Neural crest cell (in vitro differentiated cells): ENCODE measurements around the gene CAPZB. TPM values are rescaled to one million over a fixed set of nuclear protein-coding genes. Genes with fewer than 3 reads are reported as not detected.
A peak's percentile ranks its signal among the peaks of the same experiment; 100 is the strongest.

Source experiments
- DNase-seq: peaks from one replicate; pipeline ENCODE4 v3.0.0; 2021; ENCODE audit warnings: low read depth, mixed read lengths, low spot score
- H3K27ac Mint-ChIP-seq: one replicate; pipeline ENCODE4 v1.8.0; 2021; ENCODE audit warnings: mild to moderate bottlenecking, mixed read lengths; ENCODE audit not compliant: unreplicated experiment
- H3K27me3 Mint-ChIP-seq: 2 replicates; pipeline ENCODE4 v1.8.0; 2021; ENCODE audit warnings: low read depth, mild to moderate bottlenecking, mixed read lengths
- H3K36me3 Mint-ChIP-seq: 2 replicates; pipeline ENCODE4 v1.8.0; 2021; ENCODE audit warnings: low read depth, mild to moderate bottlenecking, mixed read lengths
- H3K4me1 Mint-ChIP-seq: 2 replicates; pipeline ENCODE4 v1.8.0; 2021; ENCODE audit warnings: mixed read lengths
- H3K4me3 Mint-ChIP-seq: one replicate; pipeline ENCODE4 v1.8.0; 2021; ENCODE audit warnings: mild to moderate bottlenecking, mixed read lengths
- H3K9me3 Mint-ChIP-seq: 2 replicates; pipeline ENCODE4 v1.8.0; 2021; ENCODE audit warnings: mixed read lengths
- CTCF ChIP-seq: fragments of 200-600 bp; sonication (generic); conservative IDR thresholded peaks from 2 replicates; pipeline ENCODE4 v1.5.0; 2021; ENCODE audit warnings: antibody characterized with exemption, mild to moderate bottlenecking
- total RNA-seq: library from RNA; stranded (reverse); gene quantifications from 2 replicates; pipeline ENCODE4 v1.2.1, GENCODE V29; 2021

CAPZB gene
- total RNA-seq, 1 donor from 2014 or later, result 256 TPM

GRCh38 chr1:19344831-19345230, 140.5 kb downstream of the CAPZB start:
- Mint-ChIP-seq H3K27me3 (no peaks in the 10 kb centered on the region), H3K36me3 (peaks cover 3% of the 10 kb centered on the region), H3K9me3 (no peaks in the 10 kb centered on the region), H3K4me3 (no peak overlapping the region), H3K4me1 (peaks cover 10% of the 10 kb centered on the region), H3K27ac (no peak overlapping the region)
- no peak for DNase-seq
- no peak for TF ChIP-seq CTCF

GRCh38 chr1:19344372-19344810, 140.9 kb downstream of the CAPZB start:
- peaks cover 10% of the 10 kb centered on the region for H3K4me1 Mint-ChIP-seq
- H3K27ac Mint-ChIP-seq, result no peak overlapping the region
- TF ChIP-seq CTCF, result peak; percentile 72
- no peak overlapping the region for H3K4me3 Mint-ChIP-seq
- H3K9me3 Mint-ChIP-seq, result no peaks in the 10 kb centered on the region
- peak; percentile 49 for DNase-seq
- peaks cover 3% of the 10 kb centered on the region for H3K36me3 Mint-ChIP-seq
- H3K27me3 Mint-ChIP-seq, result no peaks in the 10 kb centered on the region

GRCh38 chr1:19343617-19344350, 141.6 kb downstream of the CAPZB start:
- DNase-seq, result no peak
- Mint-ChIP-seq H3K27me3 (no peaks in the 10 kb centered on the region), H3K36me3 (peaks cover 3% of the 10 kb centered on the region), H3K27ac (no peak overlapping the region), H3K4me3 (no peak overlapping the region), H3K4me1 (peaks cover 10% of the 10 kb centered on the region), H3K9me3 (no peaks in the 10 kb centered on the region)
- TF ChIP-seq CTCF, result no peak

- DNase-seq, result no peak
- TF ChIP-seq CTCF, result no peak
- Mint-ChIP-seq H3K4me3 (no peak overlapping the region), H3K27me3 (no peaks in the 10 kb centered on the region), H3K4me1 (peaks cover 15% of the 10 kb centered on the region), H3K27ac (no peak overlapping the region), H3K36me3 (peaks cover 3% of the 10 kb centered on the region), H3K9me3 (no peaks in the 10 kb centered on the region)
Observed at GRCh38 chr1:19342894-19343616, 142.3 kb downstream of the CAPZB start.

GRCh38 chr1:19342062-19342750, 143.1 kb downstream of the CAPZB start:
- Mint-ChIP-seq H3K36me3 (peaks cover 3% of the 10 kb centered on the region), H3K27me3 (no peaks in the 10 kb centered on the region), H3K9me3 (no peaks in the 10 kb centered on the region), H3K4me3 (no peak overlapping the region), H3K4me1 (peaks cover 15% of the 10 kb centered on the region), H3K27ac (no peak overlapping the region)
- no peak for DNase-seq
- no peak for TF ChIP-seq CTCF
